ENCODE measurements around the gene PDZD7.

DNA sequence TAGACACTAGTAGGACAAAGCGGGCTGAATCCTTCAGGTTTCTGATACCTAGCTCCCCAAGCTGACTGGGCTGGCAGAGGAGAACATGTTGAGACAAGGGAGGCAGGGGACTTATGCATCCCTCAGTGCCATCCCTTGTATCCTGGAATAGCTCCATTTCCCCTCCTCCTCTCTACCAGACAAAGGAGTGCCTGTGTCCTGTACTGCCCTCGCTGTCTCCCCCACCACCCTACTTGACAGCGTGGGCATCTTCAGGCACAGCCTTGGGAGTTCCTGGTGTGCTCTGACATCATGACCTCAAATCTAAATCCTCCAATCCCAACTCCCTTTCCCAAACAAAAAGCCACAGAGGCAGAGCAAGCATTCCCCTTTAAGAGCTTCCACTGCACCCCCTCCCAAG, 9.1 kb upstream of the PDZD7 start:
- TF ChIP-seq GATA2 (IDR thresholded peaks at IDR 0.05; ENCODE audit: low read depth, low read length) (no peak), GATA3 (IDR thresholded peaks at IDR 0.05; ENCODE audit: low read depth, low read length) (no peak)
